Peyer's patch (tissue), 4 donors: ENCODE results near the gene EIF4A3. TPM values are rescaled to one million over a fixed set of nuclear protein-coding genes. Genes with fewer than 3 reads are reported as not detected.
A peak's percentile ranks its signal among the peaks of the same experiment; 100 is the strongest.

Experiments
- DNase-seq, 3 donors: peaks; one replicate each; pipeline ENCODE4 v3.0.0-alpha.2; 2017 to 2019
- H3K27ac ChIP-seq, 4 donors: fragments of 200-600 bp; sonication (generic); one replicate each; pipeline ENCODE4 v1.5.1; 2016 to 2019
- H3K27me3 ChIP-seq, 2 donors: fragments of 200-600 bp; sonication (generic); one replicate each; pipeline ENCODE4 v1.5.1; 2019
- H3K36me3 ChIP-seq, 3 donors: fragments of 200-600 bp; sonication (generic); one replicate each; pipeline ENCODE4 v1.5.1; 2016 to 2019
- H3K4me1 ChIP-seq, 4 donors: fragments of 200-600 bp; sonication (generic); one replicate each; pipeline ENCODE4 v1.5.1; 2016 to 2019
- H3K4me3 ChIP-seq, 4 donors: fragments of 200-600 bp; sonication (generic); 1 replicate in 3 of 4; 2 replicates in 1 of 4; pipeline ENCODE4 v1.5.1; 2016 to 2019; ENCODE audit warnings: mild to moderate bottlenecking in 1 of 4
- H3K9me3 ChIP-seq, 4 donors: fragments of 200-600 bp; sonication (generic); one replicate each; pipeline ENCODE4 v1.5.1; 2016 to 2019; ENCODE audit warnings: mild to moderate bottlenecking in 1 of 4
- CTCF ChIP-seq, 6 experiments: fragments of 450-650 bp in 4 of 6; fragments of 200-600 bp in 2 of 6; sonication (generic) in 1 of 6; IDR thresholded peaks; one replicate each; pipeline ENCODE4 v1.5.1; 2017 to 2019; ENCODE audit warnings: antibody characterized with exemption in 6 of 6, mild to moderate bottlenecking in 3 of 6, moderate library complexity in 1 of 6
- POLR2A ChIP-seq, 2 donors: fragments of 450-650 bp; IDR thresholded peaks; one replicate each; pipeline ENCODE4 v1.5.1; 2017; ENCODE audit warnings: antibody characterized with exemption in 2 of 2, mild to moderate bottlenecking in 2 of 2, moderate library complexity in 2 of 2
- total RNA-seq, 4 donors: library from RNA; depleted of rRNA; stranded (reverse); fragments of >200 nt; gene quantifications; one replicate each; pipeline ENCODE4 v1.1.0, GENCODE V29; 2016

Gene EIF4A3
- total RNA-seq, 4 donors from 2014 or later: 29.0 to 66.8 (median 46.1) TPM

- H3K9me3 ChIP-seq: peaks cover 0 to 3% (median 0%) of the 10 kb centered on the region in 4 donors
- H3K4me1 ChIP-seq: peaks cover 0 to 12% (median 3%) of the 10 kb centered on the region in 4 donors
- no peaks in the 10 kb centered on the region for H3K27me3 ChIP-seq
- TF ChIP-seq POLR2A (IDR thresholded peaks at IDR 0.05) (no peak), CTCF (IDR thresholded peaks at IDR 0.05) (no peak)
- DNase-seq: no peak
- H3K4me3 ChIP-seq: no peak overlapping the region
- H3K27ac ChIP-seq: peak overlapping the region in 1 of 4 donors; percentile 31
- no peaks in the 10 kb centered on the region for H3K36me3 ChIP-seq
Measured at GRCh38 chr17:80152081-80152702, 5.3 kb upstream of the EIF4A3 start.

- Histone ChIP-seq H3K36me3 (no peaks in the 10 kb centered on the region), H3K27me3 (no peaks in the 10 kb centered on the region), H3K9me3 (no peaks in the 10 kb centered on the region), H3K4me3 (no peak overlapping the region), H3K27ac (no peak overlapping the region), H3K4me1 (peaks cover 0 to 12% (median 3%) of the 10 kb centered on the region in 4 donors)
- TF ChIP-seq CTCF (IDR thresholded peaks at IDR 0.05) (no peak), POLR2A (IDR thresholded peaks at IDR 0.05) (no peak)
- no peak for DNase-seq
Measured at GRCh38 chr17:80151333-80151732, 4.4 kb upstream of the EIF4A3 start.

GRCh38 chr17:80146121-80147034, 550 bp downstream of the EIF4A3 start:
- Histone ChIP-seq H3K27me3 (no peaks in the 10 kb centered on the region), H3K36me3 (peaks cover 0 to 29% (median 0%) of the 10 kb centered on the region in 3 donors), H3K4me1 (peaks cover 0 to 24% (median 8%) of the 10 kb centered on the region in 4 donors), H3K9me3 (no peaks in the 10 kb centered on the region), H3K27ac (peak overlapping the region; percentile 92 to 95 (median 93)), H3K4me3 (peak overlapping the region; percentile 73 to 95 (median 80))
- DNase-seq: peak in 1 of 3 donors; percentile 67
- TF ChIP-seq POLR2A (IDR thresholded peaks at IDR 0.05): no peak
- TF ChIP-seq CTCF (IDR thresholded peaks at IDR 0.05): no peak

- Histone ChIP-seq H3K27me3 (no peaks in the 10 kb centered on the region), H3K27ac (no peak overlapping the region), H3K4me1 (peaks cover 0 to 24% (median 8%) of the 10 kb centered on the region in 4 donors), H3K4me3 (peak overlapping the region; percentile 73 to 95 (median 80)), H3K36me3 (peaks cover 0 to 39% (median 0%) of the 10 kb centered on the region in 3 donors), H3K9me3 (no peaks in the 10 kb centered on the region)
- TF ChIP-seq CTCF (IDR thresholded peaks at IDR 0.05): no peak
- TF ChIP-seq POLR2A (IDR thresholded peaks at IDR 0.05): no peak
- DNase-seq: no peak
Measured at GRCh38 chr17:80145076-80146075, 1.6 kb downstream of the EIF4A3 start.

GRCh38 chr17:80142929-80143328, 4.0 kb downstream of the EIF4A3 start:
- no peaks in the 10 kb centered on the region for H3K27me3 ChIP-seq
- TF ChIP-seq CTCF (IDR thresholded peaks at IDR 0.05) (no peak), POLR2A (IDR thresholded peaks at IDR 0.05) (no peak)
- no peak overlapping the region for H3K27ac ChIP-seq
- no peak for DNase-seq
- H3K36me3 ChIP-seq: peaks cover 0 to 63% (median 0%) of the 10 kb centered on the region in 3 donors
- peaks cover 0 to 13% (median 6%) of the 10 kb centered on the region in 4 donors for H3K4me1 ChIP-seq
- no peak overlapping the region for H3K4me3 ChIP-seq
- H3K9me3 ChIP-seq: no peaks in the 10 kb centered on the region
